Astrocyte (in vitro differentiated cells and primary cell): Measurements from ENCODE around the gene PLD3. TPM values are rescaled to one million over a fixed set of nuclear protein-coding genes. Genes with fewer than 3 reads are reported as not detected.
A peak's percentile ranks its signal among the peaks of the same experiment; 100 is the strongest.

Experiments
- DNase-seq: peaks from one replicate; pipeline ENCODE4 v3.0.0-alpha.2; 2010; ENCODE audit warnings: low read depth
- FAIRE-seq: peaks from 2 replicates; lab custom pipeline; 2011; peaks lifted over from hg19 to GRCh38; lab: Jason Lieb, UNC
- H2AFZ ChIP-seq: 2 replicates; pipeline ENCODE4 v1.6.0; 2012; ENCODE audit warnings: low read depth, low read length, inconsistent platforms
- H3K27ac ChIP-seq: 2 replicates; pipeline ENCODE4 v1.5.1; 2011; ENCODE audit warnings: low read depth, low read length, inconsistent platforms
- H3K27me3 ChIP-seq: 2 replicates; pipeline ENCODE4 v1.6.0; 2011; ENCODE audit warnings: low read length, inconsistent platforms; ENCODE audit not compliant: insufficient read depth
- H3K36me3 ChIP-seq: 2 replicates; pipeline ENCODE4 v1.5.1; 2011; ENCODE audit warnings: low read length, inconsistent platforms; ENCODE audit not compliant: insufficient read depth
- H3K4me1 ChIP-seq: 2 replicates; pipeline ENCODE4 v1.5.1; 2011; ENCODE audit warnings: low read length, inconsistent platforms; ENCODE audit not compliant: insufficient read depth
- H3K4me2 ChIP-seq: 2 replicates; pipeline ENCODE4 v1.6.0; 2012; ENCODE audit warnings: low read length, inconsistent platforms
- H3K4me3 ChIP-seq: 2 replicates; pipeline ENCODE4 v1.5.1; 2011; ENCODE audit warnings: low read depth, mild to moderate bottlenecking, low read length, inconsistent platforms; ENCODE audit not compliant: insufficient read depth
- H3K79me2 ChIP-seq: 2 replicates; pipeline ENCODE4 v1.6.0; 2012; ENCODE audit warnings: mild to moderate bottlenecking, low read length, inconsistent platforms; ENCODE audit not compliant: insufficient read depth
- H3K9ac ChIP-seq: 2 replicates; pipeline ENCODE4 v1.6.0; 2012; ENCODE audit warnings: mild to moderate bottlenecking, low read length, inconsistent platforms
- H3K9me3 ChIP-seq: 2 replicates; pipeline ENCODE4 v1.5.1; 2012; ENCODE audit warnings: low read depth, mild to moderate bottlenecking, low read length, inconsistent platforms; ENCODE audit not compliant: insufficient read depth
- H4K20me1 ChIP-seq: 2 replicates; pipeline ENCODE4 v1.6.0; 2012; ENCODE audit warnings: low read length, inconsistent platforms; ENCODE audit not compliant: insufficient read depth
- H3K27ac Mint-ChIP-seq: one replicate; pipeline ENCODE4 v1.8.0; 2021; ENCODE audit warnings: mild to moderate bottlenecking, mixed read lengths; ENCODE audit not compliant: unreplicated experiment
- H3K27me3 Mint-ChIP-seq: one replicate; pipeline ENCODE4 v1.8.0; 2021; ENCODE audit warnings: low read depth, mixed read lengths; ENCODE audit not compliant: unreplicated experiment
- H3K36me3 Mint-ChIP-seq: one replicate; pipeline ENCODE4 v1.8.0; 2021; ENCODE audit warnings: low read depth, mixed read lengths; ENCODE audit not compliant: unreplicated experiment
- H3K4me1 Mint-ChIP-seq: one replicate; pipeline ENCODE4 v1.8.0; 2021; ENCODE audit warnings: low read depth, mixed read lengths; ENCODE audit not compliant: unreplicated experiment
- H3K4me3 Mint-ChIP-seq: one replicate; pipeline ENCODE4 v1.8.0; 2021; ENCODE audit warnings: mild to moderate bottlenecking, moderate library complexity, mixed read lengths; ENCODE audit not compliant: unreplicated experiment
- H3K9me3 Mint-ChIP-seq: one replicate; pipeline ENCODE4 v1.8.0; 2021; ENCODE audit warnings: mild to moderate bottlenecking, mixed read lengths; ENCODE audit not compliant: unreplicated experiment
- CTCF ChIP-seq: IDR thresholded peaks from 2 replicates; pipeline ENCODE4 v1.5.1; 2011; ENCODE audit warnings: low read depth, mild to moderate bottlenecking, inconsistent platforms, low read length, moderate library complexity; ENCODE audit not compliant: insufficient read depth
- EZH2 ChIP-seq: IDR thresholded peaks from 2 replicates; pipeline ENCODE4 v1.6.1; 2012; ENCODE audit warnings: mild to moderate bottlenecking, low read length, inconsistent platforms; ENCODE audit not compliant: insufficient read depth
- total RNA-seq: library from RNA; stranded (reverse); gene quantifications from 2 replicates; pipeline ENCODE4 v1.2.1, GENCODE V29; 2021

Gene PLD3
- total RNA-seq, 1 donor from 2014 or later, result 728 TPM

- Histone ChIP-seq H3K79me2 (no peaks in the 10 kb centered on the region), H3K36me3 (no peaks in the 10 kb centered on the region), H3K27me3 (no peaks in the 10 kb centered on the region), H3K9me3 (no peaks in the 10 kb centered on the region), H3K9ac (no peak overlapping the region), H3K27ac (no peak overlapping the region), H4K20me1 (no peaks in the 10 kb centered on the region), H3K4me3 (no peak overlapping the region), H3K4me1 (no peaks in the 10 kb centered on the region), H2AFZ (no peak overlapping the region), H3K4me2 (no peak overlapping the region)
- no peak for DNase-seq
- no peaks in the 10 kb centered on the region for H3K9me3 Mint-ChIP-seq
- H3K27ac Mint-ChIP-seq, result no peak overlapping the region
- H3K4me1 Mint-ChIP-seq, result no peaks in the 10 kb centered on the region
- H3K36me3 Mint-ChIP-seq, result peaks cover 4% of the 10 kb centered on the region
- H3K4me3 Mint-ChIP-seq, result no peak overlapping the region
- no peak for FAIRE-seq
- peaks cover 27% of the 10 kb centered on the region for H3K27me3 Mint-ChIP-seq
- TF ChIP-seq EZH2 (no peak), CTCF (no peak)
Observed at GRCh38 chr19:40400559-40400958, 52.1 kb downstream of the PLD3 start.

GRCh38 chr19:40403262-40403984 lies 54.9 kb downstream of the PLD3 start:
- peak overlapping the region; percentile 94 for H2AFZ ChIP-seq
- H3K27ac ChIP-seq, result peak overlapping the region; percentile 26
- TF ChIP-seq CTCF (no peak), EZH2 (no peak)
- no peaks in the 10 kb centered on the region for H3K79me2 ChIP-seq
- H3K4me1 ChIP-seq, result no peaks in the 10 kb centered on the region
- Mint-ChIP-seq H3K36me3 (peaks cover 4% of the 10 kb centered on the region), H3K27ac (peak overlapping the region; percentile 93), H3K27me3 (peaks cover 11% of the 10 kb centered on the region), H3K4me3 (peak overlapping the region; percentile 90), H3K9me3 (no peaks in the 10 kb centered on the region), H3K4me1 (no peaks in the 10 kb centered on the region)
- FAIRE-seq, result no peak
- no peaks in the 10 kb centered on the region for H3K27me3 ChIP-seq
- peak overlapping the region; percentile 60 for H3K4me3 ChIP-seq
- H3K4me2 ChIP-seq, result peak overlapping the region; percentile 88
- H4K20me1 ChIP-seq, result no peaks in the 10 kb centered on the region
- DNase-seq, result peak; percentile 73
- no peaks in the 10 kb centered on the region for H3K9me3 ChIP-seq
- no peaks in the 10 kb centered on the region for H3K36me3 ChIP-seq
- peak overlapping the region; percentile 74 for H3K9ac ChIP-seq
